GM12873 (cell line): ENCODE data around the gene XIRP2.

Source experiments
- TF ChIP-seq, protein P1 (sequence below): IDR thresholded peaks from 2 replicates; pipeline ENCODE4 v1.5.1; 2012; ENCODE audit warnings: low read depth, mild to moderate bottlenecking, moderate library complexity, low read length, control low read depth; ENCODE audit not compliant: insufficient read depth; ENCODE audit errors: missing control alignments

Gene XIRP2

DNA sequence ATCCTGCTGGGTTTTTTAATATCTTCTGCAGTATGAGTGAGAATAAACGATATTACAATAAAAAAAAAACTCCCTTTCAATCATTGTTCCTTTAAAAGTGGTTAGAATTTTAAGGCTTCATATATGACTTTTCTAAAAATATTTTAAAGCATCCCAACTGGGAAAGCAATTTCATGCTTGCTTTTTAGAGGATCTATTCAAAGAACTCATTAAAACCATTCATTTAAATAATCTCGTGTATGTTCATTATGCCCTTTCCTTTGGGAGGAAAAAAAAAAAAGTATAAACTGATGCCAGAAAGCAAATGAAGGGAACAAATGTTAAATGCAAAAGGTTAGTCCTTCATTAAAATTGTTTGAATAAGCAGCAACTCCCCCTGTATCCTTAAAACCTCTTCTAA, 81.2 kb downstream of the XIRP2 start:
- TF ChIP-seq, protein P1, sequence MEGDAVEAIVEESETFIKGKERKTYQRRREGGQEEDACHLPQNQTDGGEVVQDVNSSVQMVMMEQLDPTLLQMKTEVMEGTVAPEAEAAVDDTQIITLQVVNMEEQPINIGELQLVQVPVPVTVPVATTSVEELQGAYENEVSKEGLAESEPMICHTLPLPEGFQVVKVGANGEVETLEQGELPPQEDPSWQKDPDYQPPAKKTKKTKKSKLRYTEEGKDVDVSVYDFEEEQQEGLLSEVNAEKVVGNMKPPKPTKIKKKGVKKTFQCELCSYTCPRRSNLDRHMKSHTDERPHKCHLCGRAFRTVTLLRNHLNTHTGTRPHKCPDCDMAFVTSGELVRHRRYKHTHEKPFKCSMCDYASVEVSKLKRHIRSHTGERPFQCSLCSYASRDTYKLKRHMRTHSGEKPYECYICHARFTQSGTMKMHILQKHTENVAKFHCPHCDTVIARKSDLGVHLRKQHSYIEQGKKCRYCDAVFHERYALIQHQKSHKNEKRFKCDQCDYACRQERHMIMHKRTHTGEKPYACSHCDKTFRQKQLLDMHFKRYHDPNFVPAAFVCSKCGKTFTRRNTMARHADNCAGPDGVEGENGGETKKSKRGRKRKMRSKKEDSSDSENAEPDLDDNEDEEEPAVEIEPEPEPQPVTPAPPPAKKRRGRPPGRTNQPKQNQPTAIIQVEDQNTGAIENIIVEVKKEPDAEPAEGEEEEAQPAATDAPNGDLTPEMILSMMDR = no peak

DNA sequence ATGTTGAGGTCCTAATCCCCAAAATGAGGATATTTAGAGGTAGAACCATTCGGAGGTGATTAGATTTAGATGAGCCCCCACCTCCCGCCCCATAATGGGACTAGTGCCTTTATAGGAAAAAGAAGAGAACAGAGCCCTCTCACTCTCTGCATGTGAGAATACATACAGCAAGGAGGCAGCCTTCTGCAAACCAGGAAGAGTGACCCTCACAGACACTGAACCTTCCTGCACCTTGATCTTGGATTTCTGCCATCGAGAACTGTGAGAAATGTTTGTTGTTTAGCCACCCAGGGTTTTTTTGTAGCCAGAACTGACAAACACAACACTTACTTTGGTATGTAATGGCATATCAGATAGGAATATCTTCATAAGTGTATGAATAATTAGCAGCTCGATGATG, 83.7 kb downstream of the XIRP2 start:
- TF ChIP-seq, protein P1 = no peak

DNA sequence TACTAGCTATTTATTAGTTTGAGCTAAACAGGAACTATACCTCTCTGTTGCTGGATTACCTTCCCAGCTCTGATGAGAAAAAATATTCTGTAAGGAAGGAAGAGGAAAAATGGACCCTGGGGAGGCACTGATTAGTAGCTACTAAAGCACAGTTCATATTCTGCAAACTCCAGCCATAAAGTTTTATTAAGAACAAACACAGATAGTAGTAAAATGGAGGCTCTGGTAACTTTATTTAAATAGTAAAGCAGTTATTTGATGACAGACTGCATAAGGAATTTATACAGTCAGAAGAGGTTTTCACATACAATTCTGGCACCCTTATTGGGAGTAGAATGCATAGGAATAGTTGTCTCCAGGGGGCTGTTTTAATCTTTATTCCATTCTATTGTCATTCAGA, 84.1 kb downstream of the XIRP2 start:
- TF ChIP-seq, protein P1 = no peak

DNA sequence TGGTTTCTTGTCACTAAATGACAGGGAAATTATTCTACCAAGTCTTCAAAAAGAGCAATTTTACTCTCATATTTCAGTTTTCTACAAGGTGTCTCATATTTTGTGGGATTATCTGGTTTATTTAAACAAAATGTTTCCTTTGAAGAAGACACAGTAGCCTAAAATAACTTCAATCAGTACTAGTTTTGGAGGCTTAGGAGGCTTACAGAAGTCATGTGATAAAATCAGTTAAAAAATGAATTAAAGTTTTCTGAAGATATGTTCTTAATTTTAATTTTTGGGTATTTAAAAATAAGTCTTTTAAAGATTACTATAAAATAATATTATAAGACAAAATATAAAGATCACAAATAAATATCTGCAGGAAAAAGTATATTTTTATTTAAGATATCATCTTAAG, 95.9 kb downstream of the XIRP2 start:
- TF ChIP-seq, protein P1 = no peak

DNA sequence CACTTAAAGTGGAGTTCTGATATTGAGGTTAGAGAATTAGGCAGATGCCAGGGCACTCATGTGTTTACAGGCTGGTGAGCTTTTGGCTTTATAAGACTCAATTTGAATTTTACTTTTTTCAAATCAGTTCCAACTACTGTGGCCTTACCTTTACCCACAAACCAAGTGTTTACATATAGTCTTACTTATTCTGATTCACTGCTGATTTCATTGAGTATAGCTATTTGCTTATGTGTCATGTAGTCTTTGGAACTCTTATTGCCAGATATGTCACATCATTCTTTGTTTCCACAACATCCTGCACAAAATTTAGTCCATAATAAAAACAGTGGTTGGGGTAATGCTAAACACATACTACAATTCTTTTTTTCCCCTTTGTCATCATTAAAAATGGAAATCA, 96.5 kb downstream of the XIRP2 start:
- TF ChIP-seq, protein P1 = no peak

DNA sequence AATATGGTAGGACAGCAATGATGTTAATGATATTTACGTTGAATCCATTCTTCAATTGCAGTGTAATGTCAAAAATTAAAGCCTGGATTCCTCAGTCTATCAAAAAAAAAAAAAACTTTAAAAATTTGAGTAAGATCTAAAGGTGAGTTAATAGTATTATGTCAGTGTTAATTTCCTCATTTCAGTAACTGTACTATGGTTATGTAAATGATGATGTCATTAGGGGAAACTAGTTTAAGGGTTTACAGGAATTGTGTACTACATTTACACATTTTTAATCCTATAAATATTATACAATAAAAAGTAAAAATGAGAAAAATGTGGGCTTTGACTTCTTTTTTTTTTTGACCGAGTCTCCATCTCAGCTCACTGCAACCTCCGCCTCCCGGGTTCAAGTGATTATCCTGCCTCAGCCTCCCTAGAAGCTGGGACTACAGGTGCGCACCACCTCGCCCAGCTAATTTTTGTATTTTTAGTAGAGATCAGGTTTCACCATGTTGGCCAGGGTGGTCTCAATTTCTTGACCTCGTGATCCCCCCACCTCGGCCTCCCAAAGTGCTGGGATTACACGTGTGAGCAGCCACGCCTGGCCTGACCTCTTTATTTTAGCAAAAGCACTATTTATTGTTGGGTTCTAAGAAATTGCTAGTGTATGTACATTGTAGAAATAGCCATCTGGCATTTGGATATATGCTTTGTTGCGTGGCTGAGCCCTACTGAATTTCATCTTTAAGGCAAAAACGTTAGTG, 106.5 kb downstream of the XIRP2 start:
- TF ChIP-seq, protein P1 = no peak

DNA sequence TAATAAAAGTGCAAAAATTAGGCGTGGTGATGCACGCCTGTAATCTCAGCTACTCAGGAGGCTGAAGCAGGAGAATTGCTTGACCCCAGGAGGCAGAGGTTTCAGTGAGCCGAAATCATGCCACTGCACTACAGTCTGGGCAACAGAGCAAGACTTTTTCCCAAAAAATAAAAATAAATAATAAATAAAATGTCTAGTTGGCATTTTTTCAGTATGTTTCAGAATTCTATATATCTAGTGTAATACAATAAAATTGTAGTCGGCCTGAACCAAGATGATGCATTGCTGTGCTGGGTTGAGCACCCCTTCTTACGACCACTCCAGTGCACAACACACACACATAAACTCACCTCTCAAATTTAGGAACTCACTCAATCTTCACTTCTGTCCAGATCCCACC, 108.2 kb downstream of the XIRP2 start:
- TF ChIP-seq, protein P1 = no peak
